Esophagus muscularis mucosa (tissue), 4 donors: ENCODE measurements around the gene SPECC1. TPM values are rescaled to one million over a fixed set of nuclear protein-coding genes. Genes with fewer than 3 reads are reported as not detected.

Experiments used
- DNase-seq: peaks from one replicate; pipeline ENCODE4 v3.0.0-alpha.2; 2017; ENCODE audit errors: extremely low spot score
- H3K27ac ChIP-seq, 4 donors: fragments of 200-600 bp; sonication (generic); replicated peaks in 1 of 4; 1 replicate in 3 of 4; 2 replicates in 1 of 4; pipeline ENCODE4 v1.5.1; 2016 to 2019; ENCODE audit warnings: mild to moderate bottlenecking in 1 of 4
- H3K27me3 ChIP-seq, 4 donors: fragments of 200-600 bp; sonication (generic); one replicate each; pipeline versions ENCODE4 v1.5.1 to v1.6.0; 2016 to 2019
- H3K36me3 ChIP-seq, 4 donors: fragments of 200-600 bp; sonication (generic); one replicate each; pipeline ENCODE4 v1.5.1; 2016 to 2019
- H3K4me1 ChIP-seq, 4 donors: fragments of 200-600 bp; sonication (generic); one replicate each; pipeline ENCODE4 v1.5.1; 2016 to 2019
- H3K4me3 ChIP-seq, 4 donors: fragments of 200-600 bp; sonication (generic); 1 replicate in 2 of 4; 2 replicates in 2 of 4; pipeline ENCODE4 v1.5.1; 2016 to 2019; ENCODE audit warnings: mild to moderate bottlenecking in 4 of 4, moderate library complexity in 1 of 4
- H3K9me3 ChIP-seq, 4 donors: fragments of 200-600 bp; sonication (generic); 1 replicate in 3 of 4; 2 replicates in 1 of 4; pipeline ENCODE4 v1.5.1; 2016 to 2019
- CTCF ChIP-seq, 3 experiments: fragments of 200-600 bp in 2 of 3; fragments of 450-650 bp in 1 of 3; sonication (generic) in 2 of 3; IDR thresholded peaks; one replicate each; pipeline ENCODE4 v1.5.1; 2017 to 2019; ENCODE audit warnings: antibody characterized with exemption in 3 of 3, mild to moderate bottlenecking in 2 of 3, moderate library complexity in 1 of 3
- EP300 ChIP-seq: sonication (generic); formaldehyde crosslinking; IDR thresholded peaks from one replicate; pipeline ENCODE4 v1.6.1; 2017; ENCODE audit warnings: antibody characterized with exemption
- POLR2A ChIP-seq: fragments of 450-650 bp; IDR thresholded peaks from one replicate; pipeline ENCODE4 v1.6.1; 2017; ENCODE audit warnings: antibody characterized with exemption, moderate library complexity, mild to moderate bottlenecking, low read depth
- POLR2AphosphoS5 ChIP-seq, 2 donors: sonication (generic); formaldehyde crosslinking; IDR thresholded peaks; one replicate each; pipeline ENCODE4 v1.6.1; 2017; ENCODE audit warnings: antibody characterized with exemption in 2 of 2
- WGBS: methylation state at CpG from one replicate; pipeline ENCODE4 v1.1.5; 2018; 5-methylcytosine and 5-hydroxymethylcytosine counted together
- intact Hi-C: fragments of 100-400 bp; cut with DNase I; formaldehyde crosslinking; loops from one replicate; pipeline ENCODE4 v1.15.1; 2023
- total RNA-seq, 4 donors: library from RNA; depleted of rRNA; stranded (reverse); fragments of >200 nt; gene quantifications; one replicate each; pipeline versions ENCODE4 v1.1.0 to v1.2.1, GENCODE V29; 2016

The SPECC1 gene
- total RNA-seq, 4 donors from 2014 or later, result 16.7 to 28.8 (median 24.7) TPM

GRCh38 chr17:20242271-20242670 is 233.1 kb downstream of the SPECC1 start:
- Histone ChIP-seq H3K4me1 (no peaks in the 10 kb centered on the region), H3K4me3 (no peak overlapping the region), H3K36me3 (peaks cover 0 to 13% (median 2%) of the 10 kb centered on the region in 4 donors), H3K27ac (no peak overlapping the region), H3K9me3 (no peaks in the 10 kb centered on the region), H3K27me3 (no peaks in the 10 kb centered on the region)
- intact Hi-C loops, result no loop called here
- no peak for DNase-seq
- 96% methylated on average over 3 of the region's 3 CpGs for WGBS
- TF ChIP-seq CTCF (IDR thresholded peaks at IDR 0.05), result no peak
- TF ChIP-seq POLR2A, result no peak
- no peak for TF ChIP-seq POLR2AphosphoS5 (IDR thresholded peaks at IDR 0.05)
- TF ChIP-seq EP300, result no peak

GRCh38 chr17:20243524-20243923 is 234.4 kb downstream of the SPECC1 start:
- no peak for DNase-seq

GRCh38 chr17:20244671-20245070 is 235.5 kb downstream of the SPECC1 start:
- Histone ChIP-seq H3K27me3 (no peaks in the 10 kb centered on the region), H3K4me1 (no peaks in the 10 kb centered on the region), H3K9me3 (peaks cover 0 to 7% (median 6%) of the 10 kb centered on the region in 4 donors), H3K36me3 (peaks cover 0 to 27% (median 9%) of the 10 kb centered on the region in 4 donors), H3K27ac (no peak overlapping the region), H3K4me3 (no peak overlapping the region)
- intact Hi-C loops, result no loop called here
- 89% methylated on average over 1 of the region's 1 CpG for WGBS
- TF ChIP-seq CTCF (IDR thresholded peaks at IDR 0.05) (no peak), POLR2A (no peak), POLR2AphosphoS5 (IDR thresholded peaks at IDR 0.05) (no peak), EP300 (no peak)
- no peak for DNase-seq

More at GRCh38 chr17:20243524-20243923, 234.4 kb downstream of the SPECC1 start:
- Histone ChIP-seq H3K27me3 (no peaks in the 10 kb centered on the region), H3K4me1 (no peaks in the 10 kb centered on the region), H3K27ac (no peak overlapping the region), H3K9me3 (no peaks in the 10 kb centered on the region), H3K4me3 (no peak overlapping the region), H3K36me3 (peaks cover 0 to 20% (median 7%) of the 10 kb centered on the region in 4 donors)
- WGBS, result 79% methylated on average over 1 of the region's 1 CpG
- no peak for TF ChIP-seq POLR2A
- no peak for TF ChIP-seq POLR2AphosphoS5 (IDR thresholded peaks at IDR 0.05)
- TF ChIP-seq CTCF (IDR thresholded peaks at IDR 0.05), result no peak
- no peak for TF ChIP-seq EP300
- intact Hi-C loops, result no loop called here

- Histone ChIP-seq H3K9me3 (peaks cover 0 to 9% (median 7%) of the 10 kb centered on the region in 4 donors), H3K27ac (no peak overlapping the region), H3K4me3 (no peak overlapping the region), H3K27me3 (no peaks in the 10 kb centered on the region), H3K4me1 (no peaks in the 10 kb centered on the region), H3K36me3 (peaks cover 0 to 27% (median 9%) of the 10 kb centered on the region in 4 donors)
- no peak for TF ChIP-seq CTCF (IDR thresholded peaks at IDR 0.05)
- TF ChIP-seq POLR2AphosphoS5 (IDR thresholded peaks at IDR 0.05), result no peak
- TF ChIP-seq EP300, result no peak
- intact Hi-C loops, result no loop called here
- DNase-seq, result no peak
- 82% methylated on average over 1 of the region's 1 CpG for WGBS
Measured at GRCh38 chr17:20246692-20247091, 237.5 kb downstream of the SPECC1 start.

GRCh38 chr17:20253323-20253722 is 244.2 kb downstream of the SPECC1 start:
- intact Hi-C loops, result no loop called here
- H3K36me3 ChIP-seq, result peaks cover 0 to 20% (median 12%) of the 10 kb centered on the region in 4 donors
- H3K9me3 ChIP-seq, result peaks cover 0 to 10% (median 8%) of the 10 kb centered on the region in 4 donors
- TF ChIP-seq EP300 (no peak), POLR2A (no peak), POLR2AphosphoS5 (IDR thresholded peaks at IDR 0.05) (no peak), CTCF (IDR thresholded peaks at IDR 0.05) (no peak)
- H3K27ac ChIP-seq, result no peak overlapping the region
- H3K27me3 ChIP-seq, result no peaks in the 10 kb centered on the region
- 93% methylated on average over 7 of the region's 7 CpGs for WGBS
- DNase-seq, result no peak
- no peak overlapping the region for H3K4me3 ChIP-seq
- no peaks in the 10 kb centered on the region for H3K4me1 ChIP-seq
